Measurements from ENCODE around the gene RNU2-1. TPM values are rescaled to one million over a fixed set of nuclear protein-coding genes. Genes with fewer than 3 reads are reported as not detected.
"Not testable (repeated sequence)": the region's sequence is repeated elsewhere in the genome, so short reads cannot be mapped to it uniquely, and the experiment has no call there.

The RNU2-1 gene
- total and polyA plus RNA-seq, 2 donors (not counting 1 experiment from before 2014, with no cell fraction given) = not detected

DNA sequence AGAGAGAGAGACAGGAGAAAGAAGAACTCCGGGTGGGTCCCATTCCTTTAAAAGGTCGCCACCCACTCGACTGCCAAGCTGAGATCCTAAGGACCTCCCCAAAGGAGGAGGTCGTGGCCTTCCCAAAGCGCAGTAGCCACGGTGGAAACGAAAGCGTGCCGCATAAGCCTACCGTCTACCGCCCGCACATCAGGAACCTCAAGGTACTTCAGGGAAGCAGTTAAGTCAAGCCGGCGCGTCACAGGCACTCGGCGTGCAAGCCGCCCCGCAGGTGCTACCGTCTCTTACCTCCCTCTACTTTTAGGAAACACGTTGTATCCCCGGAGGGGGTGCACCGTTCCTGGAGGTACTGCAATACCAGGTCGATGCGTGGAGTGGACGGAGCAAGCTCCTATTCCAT is 5.8 kb upstream of the RNU2-1 start:
- DNase-seq (ENCODE audit: low read depth in 2 of 2); H2AFZ ChIP-seq (ENCODE audit: low read length); H3K4me2 ChIP-seq (ENCODE audit: extremely low read depth, insufficient read depth, low read length); H3K27ac ChIP-seq (ENCODE audit: insufficient read depth, low read length); H3K9ac ChIP-seq (ENCODE audit: insufficient read depth, low read length); H3K36me3 ChIP-seq (ENCODE audit: control insufficient read depth, insufficient read depth, low read length); H3K27me3 ChIP-seq (ENCODE audit: control insufficient read depth, insufficient read depth, low read length); H3K4me1 ChIP-seq (ENCODE audit: control insufficient read depth, extremely low read depth, insufficient read depth, low read length); H3K9me3 ChIP-seq (ENCODE audit: control insufficient read depth, insufficient read depth, low read depth, low read length); H4K20me1 ChIP-seq (ENCODE audit: control insufficient read depth, extremely low read depth, insufficient read depth, low read length); H3K4me3 ChIP-seq (replicated peaks in 1 of 4; ENCODE audit: control extremely low read depth in 1 of 4, insufficient read depth in 1 of 4, low read depth in 3 of 4, low read length in 4 of 4); H3K79me2 ChIP-seq (ENCODE audit: control insufficient read depth, insufficient read depth, low read length): not testable (repeated sequence)

DNA sequence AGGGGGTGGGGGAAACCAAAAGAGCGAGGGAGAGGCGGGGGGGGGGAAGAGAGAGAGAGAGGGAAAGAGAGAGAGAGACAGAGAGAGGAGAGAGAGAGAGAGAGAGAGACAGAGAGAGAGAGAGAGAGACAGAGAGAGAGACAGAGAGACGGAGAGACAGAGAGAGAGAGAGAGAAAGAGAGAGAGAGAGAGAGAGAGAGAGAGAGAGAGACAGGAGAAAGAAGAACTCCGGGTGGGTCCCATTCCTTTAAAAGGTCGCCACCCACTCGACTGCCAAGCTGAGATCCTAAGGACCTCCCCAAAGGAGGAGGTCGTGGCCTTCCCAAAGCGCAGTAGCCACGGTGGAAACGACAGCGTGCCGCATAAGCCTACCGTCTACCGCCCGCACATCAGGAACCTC is 514 bp downstream of the RNU2-1 start:
- H3K4me3 ChIP-seq (replicated peaks in 1 of 4; ENCODE audit: control extremely low read depth in 1 of 4, insufficient read depth in 1 of 4, low read depth in 3 of 4, low read length in 4 of 4); H3K27ac ChIP-seq (ENCODE audit: insufficient read depth, low read length); H2AFZ ChIP-seq (ENCODE audit: low read length); H3K9me3 ChIP-seq (ENCODE audit: control insufficient read depth, insufficient read depth, low read depth, low read length); H3K4me1 ChIP-seq (ENCODE audit: control insufficient read depth, extremely low read depth, insufficient read depth, low read length); DNase-seq (ENCODE audit: low read depth in 2 of 2); H3K9ac ChIP-seq (ENCODE audit: insufficient read depth, low read length); H3K27me3 ChIP-seq (ENCODE audit: control insufficient read depth, insufficient read depth, low read length); H3K79me2 ChIP-seq (ENCODE audit: control insufficient read depth, insufficient read depth, low read length); H4K20me1 ChIP-seq (ENCODE audit: control insufficient read depth, extremely low read depth, insufficient read depth, low read length); H3K4me2 ChIP-seq (ENCODE audit: extremely low read depth, insufficient read depth, low read length); H3K36me3 ChIP-seq (ENCODE audit: control insufficient read depth, insufficient read depth, low read length): not testable (repeated sequence)

DNA sequence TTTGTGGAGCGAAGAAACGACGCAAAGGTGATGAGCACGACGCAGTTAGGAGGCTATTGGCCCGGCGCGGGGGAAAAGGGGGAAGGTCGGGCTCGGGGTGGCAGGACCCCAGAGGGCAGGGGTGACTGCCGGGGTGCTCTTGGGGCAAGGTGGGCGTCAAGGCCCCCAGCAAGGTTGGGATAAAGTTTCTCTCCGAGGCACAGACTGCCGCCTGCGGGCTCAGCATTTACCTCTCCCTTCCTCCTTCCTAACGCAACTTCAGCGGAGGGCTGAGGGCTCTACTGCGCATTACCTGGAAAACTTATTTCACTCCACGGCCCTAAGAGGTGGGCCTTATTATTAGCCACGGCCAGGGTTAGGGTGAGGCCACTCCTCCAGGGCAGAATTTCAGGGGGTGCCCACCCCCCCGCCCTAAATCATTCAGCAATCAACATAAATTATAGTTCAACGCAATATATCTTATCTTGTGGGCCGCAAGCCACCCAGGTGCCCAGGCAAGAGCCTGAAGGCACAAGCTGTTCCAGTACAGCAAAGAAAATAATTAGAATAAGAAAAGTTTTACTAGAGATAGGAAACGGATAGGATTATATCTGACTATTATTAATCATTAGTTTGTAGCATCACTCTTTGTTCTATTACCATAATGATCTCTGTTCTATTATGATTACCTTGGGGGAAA is 1.6 kb downstream of the RNU2-1 start:
- not testable (repeated sequence) for H3K79me2 ChIP-seq (ENCODE audit: control insufficient read depth, insufficient read depth, low read length); H2AFZ ChIP-seq (ENCODE audit: low read length); H3K4me1 ChIP-seq (ENCODE audit: control insufficient read depth, extremely low read depth, insufficient read depth, low read length); H3K27me3 ChIP-seq (ENCODE audit: control insufficient read depth, insufficient read depth, low read length); H3K9ac ChIP-seq (ENCODE audit: insufficient read depth, low read length); H4K20me1 ChIP-seq (ENCODE audit: control insufficient read depth, extremely low read depth, insufficient read depth, low read length); H3K9me3 ChIP-seq (ENCODE audit: control insufficient read depth, insufficient read depth, low read depth, low read length); H3K4me3 ChIP-seq (replicated peaks in 1 of 4; ENCODE audit: control extremely low read depth in 1 of 4, insufficient read depth in 1 of 4, low read depth in 3 of 4, low read length in 4 of 4); H3K36me3 ChIP-seq (ENCODE audit: control insufficient read depth, insufficient read depth, low read length)
- peak in 1 of 2 donors; percentile 19 for DNase-seq (ENCODE audit: low read depth in 2 of 2)
- Histone ChIP-seq H3K27ac (ENCODE audit: insufficient read depth, low read length) (peak overlapping the region; percentile 38), H3K4me2 (ENCODE audit: extremely low read depth, insufficient read depth, low read length) (peak overlapping the region; percentile 75)

DNA sequence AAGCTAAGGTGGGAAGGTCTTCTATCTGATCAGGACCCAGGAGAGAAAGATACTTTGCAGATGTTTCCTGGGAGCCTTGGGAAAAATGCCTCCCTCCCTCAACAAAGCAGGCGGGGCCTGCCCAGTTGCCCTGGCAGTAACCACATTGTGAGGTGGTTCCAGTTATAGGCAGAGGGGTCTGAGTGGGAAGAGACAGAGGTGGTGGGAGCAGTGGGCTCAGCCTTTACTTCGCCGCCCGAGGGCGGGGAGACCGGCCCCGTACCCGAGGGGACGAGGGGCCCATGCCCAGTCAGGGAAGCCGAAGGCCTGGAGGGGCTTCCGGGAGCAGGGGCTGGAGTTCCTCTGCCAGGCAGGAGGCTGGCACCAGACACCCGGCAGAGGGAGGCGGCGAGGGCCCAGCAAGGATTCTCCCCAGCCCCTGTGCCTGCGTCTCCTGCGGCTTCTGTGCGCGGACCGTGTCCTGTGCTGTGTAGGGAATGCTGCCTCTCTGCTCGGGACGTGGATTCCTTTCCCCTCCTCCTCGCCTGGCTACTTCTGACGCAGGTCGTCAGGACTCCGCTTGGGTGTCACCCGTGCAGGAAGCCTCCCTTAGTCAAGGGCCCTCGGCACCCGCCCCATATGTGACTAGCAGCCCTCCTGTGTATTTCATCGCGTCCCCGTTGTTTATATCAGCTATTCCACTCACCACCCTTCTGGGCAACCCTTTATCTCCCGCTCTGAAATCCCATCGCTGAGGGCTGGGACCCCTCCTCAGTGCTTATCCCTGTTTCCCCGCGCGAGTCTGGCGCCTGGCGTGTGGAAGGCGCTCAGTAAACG is 2.4 kb downstream of the RNU2-1 start:
- not testable (repeated sequence) for H3K27me3 ChIP-seq (ENCODE audit: control insufficient read depth, insufficient read depth, low read length); H3K36me3 ChIP-seq (ENCODE audit: control insufficient read depth, insufficient read depth, low read length); H3K79me2 ChIP-seq (ENCODE audit: control insufficient read depth, insufficient read depth, low read length); H3K9me3 ChIP-seq (ENCODE audit: control insufficient read depth, insufficient read depth, low read depth, low read length); H3K4me1 ChIP-seq (ENCODE audit: control insufficient read depth, extremely low read depth, insufficient read depth, low read length); H2AFZ ChIP-seq (ENCODE audit: low read length); DNase-seq (ENCODE audit: low read depth in 2 of 2); H4K20me1 ChIP-seq (ENCODE audit: control insufficient read depth, extremely low read depth, insufficient read depth, low read length)
- peak overlapping the region in 1 of 4 experiments; percentile 38 for H3K4me3 ChIP-seq (replicated peaks in 1 of 4; ENCODE audit: control extremely low read depth in 1 of 4, insufficient read depth in 1 of 4, low read depth in 3 of 4, low read length in 4 of 4)
- peak overlapping the region; percentile 38 for H3K27ac ChIP-seq (ENCODE audit: insufficient read depth, low read length)
- peak overlapping the region; percentile 16 for H3K9ac ChIP-seq (ENCODE audit: insufficient read depth, low read length)
- H3K4me2 ChIP-seq (ENCODE audit: extremely low read depth, insufficient read depth, low read length) = peak overlapping the region; percentile 75

DNA sequence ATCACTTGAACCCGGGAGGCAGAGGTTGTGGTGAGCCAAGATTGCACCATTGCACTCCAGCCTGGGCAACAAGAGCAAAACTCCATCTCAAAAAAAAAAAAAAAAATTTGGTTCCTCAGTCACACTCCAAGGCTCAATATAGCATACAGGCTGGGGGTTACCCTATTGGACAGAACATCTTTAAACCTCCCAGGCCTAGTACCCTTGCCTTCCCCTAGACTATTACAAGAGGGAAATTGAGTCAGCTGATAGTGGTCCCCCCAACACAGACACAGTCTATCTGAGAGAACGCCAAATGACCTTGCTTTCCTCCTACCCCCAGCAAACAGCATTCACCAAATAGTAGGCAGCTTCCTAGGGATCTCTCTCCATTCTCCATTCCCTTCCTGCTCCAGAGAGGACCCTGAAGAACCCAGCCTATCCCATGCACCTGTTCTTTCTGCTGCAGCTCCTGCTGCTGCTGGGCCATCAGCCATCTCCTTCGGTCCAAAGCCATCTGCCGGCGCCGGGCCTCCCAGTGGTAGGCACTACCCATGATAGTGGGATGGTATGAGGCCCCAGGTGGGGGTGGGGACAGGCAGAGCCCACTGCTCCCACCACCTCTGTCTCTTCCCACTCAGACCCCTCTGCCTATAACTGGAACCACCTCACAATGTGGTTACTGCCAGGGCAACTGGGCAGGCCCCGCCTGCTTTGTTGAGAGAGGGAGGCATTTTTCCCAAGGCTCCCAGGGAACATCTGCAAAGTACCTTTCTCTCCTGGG is 5.6 kb downstream of the RNU2-1 start, which contains the start of gene CCDC200:
Gene CCDC200, minus strand, starts transcription at position 604 of the 763 bp plus-strand sequence. Its CDS starts 69 bp downstream, at position 535.
- not testable (repeated sequence) for H3K4me3 ChIP-seq (replicated peaks in 1 of 4; ENCODE audit: control extremely low read depth in 1 of 4, insufficient read depth in 1 of 4, low read depth in 3 of 4, low read length in 4 of 4); H3K9ac ChIP-seq (ENCODE audit: insufficient read depth, low read length); H3K79me2 ChIP-seq (ENCODE audit: control insufficient read depth, insufficient read depth, low read length); H3K27me3 ChIP-seq (ENCODE audit: control insufficient read depth, insufficient read depth, low read length); H3K4me1 ChIP-seq (ENCODE audit: control insufficient read depth, extremely low read depth, insufficient read depth, low read length); H2AFZ ChIP-seq (ENCODE audit: low read length); H3K27ac ChIP-seq (ENCODE audit: insufficient read depth, low read length); H3K4me2 ChIP-seq (ENCODE audit: extremely low read depth, insufficient read depth, low read length); H3K36me3 ChIP-seq (ENCODE audit: control insufficient read depth, insufficient read depth, low read length); DNase-seq (ENCODE audit: low read depth in 2 of 2); H4K20me1 ChIP-seq (ENCODE audit: control insufficient read depth, extremely low read depth, insufficient read depth, low read length); H3K9me3 ChIP-seq (ENCODE audit: control insufficient read depth, insufficient read depth, low read depth, low read length)

Data from fibroblast of lung (primary cell).